Gastroesophageal sphincter (tissue), 4 donors: ENCODE data around the gene GDPD5. TPM values are rescaled to one million over a fixed set of nuclear protein-coding genes. Genes with fewer than 3 reads are reported as not detected.
A peak's percentile ranks its signal among the peaks of the same experiment; 100 is the strongest.

Experiments used
- ATAC-seq: fragments of 150-250 bp; one replicate; pipeline ENCODE4 v1.9.1; 2016; ENCODE audit warnings: mild to moderate bottlenecking, moderate library complexity
- H3K27ac ChIP-seq, 4 donors: fragments of 200-600 bp; sonication (generic) in 3 of 4; 1 replicate in 3 of 4; 2 replicates in 1 of 4; pipeline ENCODE4 v1.5.1; 2016 to 2019
- H3K27me3 ChIP-seq: fragments of 200-600 bp; sonication (generic); one replicate; pipeline ENCODE4 v1.5.1; 2019
- H3K36me3 ChIP-seq, 2 donors: fragments of 200-600 bp; sonication (generic); one replicate each; pipeline ENCODE4 v1.5.1; 2019; ENCODE audit warnings: control low read depth in 1 of 2
- H3K4me1 ChIP-seq, 3 donors: fragments of 200-600 bp; sonication (generic); 1 replicate in 2 of 3; 2 replicates in 1 of 3; pipeline ENCODE4 v1.5.1; 2016 to 2019; ENCODE audit warnings: control low read depth in 2 of 3
- H3K4me3 ChIP-seq, 2 donors: fragments of 200-600 bp; sonication (generic); one replicate each; pipeline ENCODE4 v1.5.1; 2019; ENCODE audit warnings: mild to moderate bottlenecking in 1 of 2, moderate library complexity in 1 of 2
- H3K9me3 ChIP-seq, 3 donors: fragments of 200-600 bp; sonication (generic); one replicate each; pipeline ENCODE4 v1.5.1; 2017 to 2019; ENCODE audit warnings: control low read depth in 2 of 3
- CTCF ChIP-seq, 4 experiments: fragments of 200-600 bp in 2 of 4; fragments of 450-650 bp in 2 of 4; sonication (generic) in 1 of 4; IDR thresholded peaks; one replicate each; pipeline ENCODE4 v1.5.1; 2017 to 2019; ENCODE audit warnings: antibody characterized with exemption in 4 of 4, mild to moderate bottlenecking in 2 of 4, moderate library complexity in 2 of 4
- EP300 ChIP-seq: sonication (generic); formaldehyde crosslinking; IDR thresholded peaks from one replicate; pipeline ENCODE4 v1.6.1; 2017; ENCODE audit warnings: antibody characterized with exemption, mild to moderate bottlenecking
- POLR2A ChIP-seq, 2 donors: fragments of 450-650 bp; IDR thresholded peaks; one replicate each; pipeline ENCODE4 v1.6.1; 2017; ENCODE audit warnings: antibody characterized with exemption in 2 of 2, mild to moderate bottlenecking in 2 of 2, moderate library complexity in 1 of 2
- POLR2AphosphoS5 ChIP-seq: sonication (generic); formaldehyde crosslinking; IDR thresholded peaks from one replicate; pipeline ENCODE4 v1.6.1; 2017; ENCODE audit warnings: antibody characterized with exemption
- WGBS, 2 donors: methylation state at CpG; one replicate each; pipeline ENCODE4 v1.1.5; 2018; ENCODE audit warnings: low coverage in 1 of 2; 5-methylcytosine and 5-hydroxymethylcytosine counted together
- total RNA-seq, 4 donors: library from RNA; depleted of rRNA; stranded (reverse); fragments of >200 nt; gene quantifications; one replicate each; pipeline ENCODE4 v1.1.0, GENCODE V29; 2016

The GDPD5 gene
- total RNA-seq, 4 donors from 2014 or later = 3.8 to 9.3 (median 6.4) TPM

- H3K4me1 ChIP-seq = peaks cover 0 to 22% (median 12%) of the 10 kb centered on the region in 3 donors
- peak overlapping the region in 2 of 4 donors; percentile 61 to 69 for H3K27ac ChIP-seq
- no peak for ATAC-seq
- TF ChIP-seq CTCF (IDR thresholded peaks at IDR 0.05) = no peak
- no peak for TF ChIP-seq POLR2A (IDR thresholded peaks at IDR 0.05)
- no peak for TF ChIP-seq POLR2AphosphoS5
- TF ChIP-seq EP300 = no peak
- WGBS, 2 donors = 67 to 90% methylated on average over 2 to 3 of the region's 5 CpGs
- no peaks in the 10 kb centered on the region for H3K27me3 ChIP-seq
- H3K36me3 ChIP-seq = no peaks in the 10 kb centered on the region
- H3K9me3 ChIP-seq = no peaks in the 10 kb centered on the region
- H3K4me3 ChIP-seq = no peak overlapping the region
Measured at GRCh38 chr11:75497788-75498409, 27.8 kb downstream of the GDPD5 start.

GRCh38 chr11:75496305-75496752 is 29.4 kb downstream of the GDPD5 start:
- Histone ChIP-seq H3K27ac (no peak overlapping the region), H3K9me3 (no peaks in the 10 kb centered on the region), H3K4me3 (no peak overlapping the region), H3K4me1 (peaks cover 0 to 22% (median 12%) of the 10 kb centered on the region in 3 donors), H3K36me3 (no peaks in the 10 kb centered on the region), H3K27me3 (no peaks in the 10 kb centered on the region)
- no peak for TF ChIP-seq EP300
- TF ChIP-seq POLR2A (IDR thresholded peaks at IDR 0.05) = no peak
- TF ChIP-seq POLR2AphosphoS5 = no peak
- no peak for TF ChIP-seq CTCF (IDR thresholded peaks at IDR 0.05)
- no peak for ATAC-seq
- 81 to 84% methylated on average over 5 of the region's 6 CpGs for WGBS, 2 donors

GRCh38 chr11:75495749-75496304 is 29.9 kb downstream of the GDPD5 start:
- H3K9me3 ChIP-seq = no peaks in the 10 kb centered on the region
- WGBS, 2 donors = 88% methylated on average over 4 of the region's 4 CpGs; no CpG with 5 or more reads in 1 of the 2 donors
- TF ChIP-seq POLR2A (IDR thresholded peaks at IDR 0.05) (no peak), EP300 (no peak), CTCF (IDR thresholded peaks at IDR 0.05) (no peak), POLR2AphosphoS5 (no peak)
- no peak overlapping the region for H3K4me3 ChIP-seq
- peaks cover 0 to 22% (median 12%) of the 10 kb centered on the region in 3 donors for H3K4me1 ChIP-seq
- H3K36me3 ChIP-seq = no peaks in the 10 kb centered on the region
- no peak for ATAC-seq
- H3K27me3 ChIP-seq = no peaks in the 10 kb centered on the region
- H3K27ac ChIP-seq = no peak overlapping the region

- Histone ChIP-seq H3K4me1 (peaks cover 0 to 5% (median 5%) of the 10 kb centered on the region in 3 donors), H3K36me3 (no peaks in the 10 kb centered on the region), H3K9me3 (no peaks in the 10 kb centered on the region), H3K4me3 (no peak overlapping the region), H3K27ac (no peak overlapping the region), H3K27me3 (no peaks in the 10 kb centered on the region)
- TF ChIP-seq POLR2A (IDR thresholded peaks at IDR 0.05) (no peak), EP300 (no peak), CTCF (IDR thresholded peaks at IDR 0.05) (no peak), POLR2AphosphoS5 (no peak)
- WGBS, 2 donors = 88 to 100% methylated on average over 2 to 3 of the region's 3 CpGs
- ATAC-seq = no peak
Measured at GRCh38 chr11:75493626-75494025, 32.1 kb downstream of the GDPD5 start.
